CD4-positive, alpha-beta T cell treated with Interleukin-4 for 1 hour (primary cell): ENCODE measurements around the gene SGSH.
"Not testable (repeated sequence)": the region's sequence is repeated elsewhere in the genome, so short reads cannot be mapped to it uniquely, and the experiment has no call there.

Source experiments
- DNase-seq, 2 donors: peaks; one replicate each; pipeline ENCODE4 v3.0.0-alpha.2; 2020 to 2022

SGSH gene

GRCh38 chr17:80253631-80254395, 33.7 kb upstream of the SGSH start:
- no peak for DNase-seq

GRCh38 chr17:80252871-80253270, 32.7 kb upstream of the SGSH start:
- peak; percentile 88 for DNase-seq

- no peak for DNase-seq
Observed at GRCh38 chr17:80251966-80252365, 31.8 kb upstream of the SGSH start.

- no peak for DNase-seq
Observed at GRCh38 chr17:80248894-80249710, 29.0 kb upstream of the SGSH start.

GRCh38 chr17:80248001-80248893, 28.1 kb upstream of the SGSH start:
- DNase-seq = no peak

GRCh38 chr17:80247561-80247960, 27.4 kb upstream of the SGSH start:
- no peak for DNase-seq

GRCh38 chr17:80246726-80247125, 26.6 kb upstream of the SGSH start:
- no peak for DNase-seq

- no peak for DNase-seq
Observed at GRCh38 chr17:80246266-80246681, 26.1 kb upstream of the SGSH start.

GRCh38 chr17:80245566-80246265, 25.6 kb upstream of the SGSH start:
- DNase-seq = no peak

GRCh38 chr17:80244871-80245509, 24.9 kb upstream of the SGSH start:
- DNase-seq = no peak

- DNase-seq = not testable (repeated sequence)
Observed at GRCh38 chr17:80244448-80244847, 24.3 kb upstream of the SGSH start.

- no peak for DNase-seq
Observed at GRCh38 chr17:80243526-80244433, 23.6 kb upstream of the SGSH start.

GRCh38 chr17:80242505-80242904, 22.4 kb upstream of the SGSH start:
- DNase-seq = no peak

- no peak for DNase-seq
Observed at GRCh38 chr17:80237386-80237785, 17.3 kb upstream of the SGSH start.

GRCh38 chr17:80236911-80237310, 16.8 kb upstream of the SGSH start:
- DNase-seq = no peak

GRCh38 chr17:80233202-80233601, 13.1 kb upstream of the SGSH start:
- DNase-seq = no peak

- no peak for DNase-seq
Observed at GRCh38 chr17:80232438-80232837, 12.3 kb upstream of the SGSH start.

GRCh38 chr17:80229011-80229410, 8.9 kb upstream of the SGSH start:
- no peak for DNase-seq

GRCh38 chr17:80228477-80228876, 8.3 kb upstream of the SGSH start:
- DNase-seq = no peak

- DNase-seq = no peak
Observed at GRCh38 chr17:80227666-80228065, 7.5 kb upstream of the SGSH start.

GRCh38 chr17:80227156-80227555, 7.0 kb upstream of the SGSH start:
- DNase-seq = no peak
